Dedifferentiated amniotic fluid mesenchymal stem cell (primary cell): ENCODE data around the gene FOXP1.

Source experiments
- DNase-seq: peaks from one replicate; pipeline ENCODE4 v3.0.0-alpha.2; 2016; ENCODE audit errors: extremely low spot score

Gene FOXP1

DNA sequence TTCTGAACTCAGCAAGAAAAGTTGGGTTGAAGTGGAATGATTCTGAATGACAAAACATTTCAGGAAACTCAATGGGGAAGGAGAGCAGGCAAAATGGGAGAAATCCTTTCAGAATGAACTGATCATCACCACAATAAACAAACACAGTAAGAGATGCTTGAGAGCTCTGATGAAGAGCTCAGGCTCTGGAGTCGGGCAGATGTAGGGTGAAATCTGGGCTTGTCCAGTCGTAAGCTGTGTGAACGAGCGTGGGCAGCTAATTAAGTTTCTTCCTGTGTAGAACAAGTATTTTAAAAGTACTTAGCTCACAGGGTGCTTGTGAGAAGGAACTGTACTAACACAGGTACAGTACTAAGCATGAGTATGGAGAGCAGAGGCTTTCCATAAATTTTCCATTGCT lies 406.2 kb downstream of the FOXP1 start:
- DNase-seq: no peak

DNA sequence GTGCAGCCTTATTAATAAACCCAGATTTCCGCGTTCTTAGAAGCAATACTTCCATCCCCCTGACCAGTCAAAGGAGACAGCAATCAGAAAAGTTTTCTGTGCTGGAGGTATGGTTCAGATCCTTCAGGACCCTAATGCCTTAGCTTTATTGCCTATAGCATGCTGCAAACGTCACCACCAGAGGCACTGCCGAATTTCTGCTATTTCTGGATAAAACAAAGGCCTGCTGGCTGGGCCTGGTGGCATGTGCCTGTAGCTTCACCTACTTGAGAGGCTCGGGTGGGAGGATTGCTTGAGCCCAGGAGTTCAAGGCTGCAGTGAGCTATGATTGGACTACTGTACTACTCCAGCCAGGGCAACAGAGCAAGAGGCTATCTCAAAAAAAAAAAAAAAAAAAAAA lies 407.2 kb downstream of the FOXP1 start:
- no peak for DNase-seq

DNA sequence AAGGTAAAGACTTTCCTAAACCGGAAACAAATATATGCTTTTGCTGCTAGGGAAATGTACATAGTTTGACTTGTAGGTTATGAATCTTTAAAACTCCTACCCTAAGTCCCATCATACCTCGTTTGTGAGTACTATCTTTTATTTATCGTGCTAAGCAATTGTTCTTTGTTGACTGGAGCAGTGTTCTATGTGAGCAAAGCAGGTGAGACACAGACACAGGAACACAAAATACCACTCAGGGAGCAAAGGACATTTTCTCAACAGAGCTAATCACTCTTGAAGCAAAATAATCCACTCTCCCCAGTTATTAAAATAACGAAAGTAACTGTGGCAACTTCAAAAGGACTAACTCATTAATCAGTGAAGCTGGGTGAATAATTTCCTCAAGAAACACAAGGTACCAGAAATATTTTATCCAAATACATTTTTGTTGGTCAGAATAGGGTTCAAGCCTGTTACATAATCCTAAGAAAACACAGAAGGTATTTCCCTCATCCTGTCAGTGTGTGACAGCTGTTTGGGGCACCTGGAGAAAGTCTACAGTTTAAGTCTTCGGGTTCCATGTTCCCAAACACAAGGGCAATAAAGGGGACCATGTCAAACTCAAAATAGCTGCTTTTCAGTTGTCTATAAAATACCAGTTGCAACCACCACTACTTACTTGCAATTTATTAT lies 407.7 kb downstream of the FOXP1 start:
- DNase-seq: no peak

DNA sequence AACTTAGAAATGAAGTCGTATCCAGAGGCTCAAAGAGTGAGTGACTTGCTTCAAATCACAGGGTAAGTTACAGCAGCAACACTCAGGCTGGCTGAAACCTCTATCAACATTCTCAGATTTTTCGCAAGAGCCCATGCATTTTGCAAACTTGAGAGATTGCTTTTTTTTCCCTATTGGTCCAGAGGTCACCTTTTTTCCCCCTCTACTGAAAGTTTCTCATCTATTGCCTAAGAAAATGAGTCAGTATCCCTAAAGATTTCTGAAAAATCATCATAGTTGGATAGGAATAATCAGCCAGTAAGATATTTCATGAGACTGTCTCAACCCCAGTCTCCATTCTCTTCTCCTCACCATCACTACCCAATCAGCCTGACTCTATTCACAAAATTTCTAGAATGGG lies 410.6 kb downstream of the FOXP1 start:
- DNase-seq: peak; percentile 39

DNA sequence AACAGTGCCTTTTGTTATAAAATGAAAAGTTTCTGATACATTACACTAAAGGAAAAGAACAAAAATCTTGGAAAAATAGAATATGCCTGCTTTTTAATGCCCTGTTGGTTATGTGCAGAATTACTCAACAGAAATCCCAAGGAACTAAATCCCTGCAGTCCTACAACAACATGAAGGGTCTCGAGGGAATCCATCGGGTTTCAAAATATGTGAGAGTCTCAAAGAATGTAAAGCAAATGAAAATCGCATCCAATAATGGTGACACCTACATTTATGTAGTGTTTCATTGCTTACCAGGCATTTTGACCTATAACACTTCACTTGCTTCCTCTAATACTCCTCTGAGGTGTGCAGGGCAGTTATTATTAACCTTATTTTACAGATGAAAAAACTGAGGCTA lies 411.3 kb downstream of the FOXP1 start:
- DNase-seq: no peak

DNA sequence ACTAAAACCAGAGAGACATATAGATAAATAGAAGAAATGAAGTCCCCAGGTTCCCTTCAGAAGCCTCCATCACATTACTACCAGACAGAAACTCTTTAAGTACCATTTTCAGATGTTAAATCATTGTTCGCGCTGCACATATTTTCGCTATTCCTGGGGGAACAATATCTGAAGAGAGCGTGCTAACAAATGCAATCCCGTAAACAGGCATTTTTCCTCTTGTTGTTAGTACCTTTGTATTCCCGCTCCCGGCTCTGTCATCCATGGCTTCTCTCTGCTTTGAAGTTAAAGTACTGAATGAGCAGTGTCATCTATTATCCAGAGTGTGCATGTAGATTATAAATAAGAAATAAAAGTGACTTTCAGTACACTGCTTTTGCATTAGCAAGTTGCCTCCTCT lies 412.3 kb downstream of the FOXP1 start:
- no peak for DNase-seq

DNA sequence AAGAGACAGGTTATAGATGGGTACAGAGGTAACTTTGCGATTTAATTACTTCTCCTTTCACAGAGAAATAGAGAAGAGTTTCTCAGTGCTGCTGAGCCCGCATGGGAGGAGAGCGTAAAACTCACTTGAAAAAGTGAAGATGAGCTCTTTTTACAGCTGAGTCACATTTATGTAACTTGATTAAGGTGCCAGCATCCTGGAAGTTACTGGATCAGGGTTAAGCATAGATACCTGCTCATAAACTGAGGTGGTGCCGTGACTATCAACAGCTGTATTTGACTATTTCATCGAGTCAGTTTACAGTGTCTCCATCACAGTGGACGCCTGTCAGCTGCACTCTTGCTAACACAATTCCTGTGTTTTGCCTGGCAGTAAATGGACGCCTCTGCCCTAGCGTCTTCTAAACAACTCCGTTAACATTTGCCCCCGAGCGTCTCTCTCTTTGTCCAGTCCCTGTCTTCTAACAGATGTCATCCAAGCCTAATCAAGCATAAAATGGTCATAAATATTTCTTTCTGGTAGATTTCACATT lies 414.6 kb downstream of the FOXP1 start:
- no peak for DNase-seq

DNA sequence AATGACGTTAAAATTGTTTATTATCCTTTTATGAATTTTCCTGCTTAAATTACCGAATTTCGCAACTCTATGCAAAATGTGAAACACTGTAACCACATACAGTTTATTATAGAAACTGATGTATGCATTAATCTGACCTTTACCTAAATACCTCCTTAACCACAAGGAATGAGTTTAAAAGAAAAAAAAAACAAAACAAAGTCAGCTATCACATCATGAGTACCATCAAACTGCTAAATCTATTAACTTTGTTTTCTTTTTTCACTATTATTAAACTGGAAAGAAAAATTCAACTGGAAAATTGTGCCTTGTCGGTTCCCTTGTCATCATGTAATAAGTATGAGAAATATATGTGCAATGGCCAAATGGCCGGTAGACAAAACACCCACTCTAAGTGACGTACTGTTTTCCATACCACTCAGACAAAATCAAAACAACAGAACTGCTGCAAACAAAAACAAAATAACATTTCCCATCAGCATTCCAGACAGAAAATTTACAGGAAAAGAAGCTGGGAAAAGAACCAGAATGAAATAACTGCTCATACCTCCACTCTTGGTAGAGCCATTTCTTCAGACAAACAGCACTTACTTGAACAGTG lies 415.3 kb downstream of the FOXP1 start:
- peak; percentile 81 for DNase-seq

DNA sequence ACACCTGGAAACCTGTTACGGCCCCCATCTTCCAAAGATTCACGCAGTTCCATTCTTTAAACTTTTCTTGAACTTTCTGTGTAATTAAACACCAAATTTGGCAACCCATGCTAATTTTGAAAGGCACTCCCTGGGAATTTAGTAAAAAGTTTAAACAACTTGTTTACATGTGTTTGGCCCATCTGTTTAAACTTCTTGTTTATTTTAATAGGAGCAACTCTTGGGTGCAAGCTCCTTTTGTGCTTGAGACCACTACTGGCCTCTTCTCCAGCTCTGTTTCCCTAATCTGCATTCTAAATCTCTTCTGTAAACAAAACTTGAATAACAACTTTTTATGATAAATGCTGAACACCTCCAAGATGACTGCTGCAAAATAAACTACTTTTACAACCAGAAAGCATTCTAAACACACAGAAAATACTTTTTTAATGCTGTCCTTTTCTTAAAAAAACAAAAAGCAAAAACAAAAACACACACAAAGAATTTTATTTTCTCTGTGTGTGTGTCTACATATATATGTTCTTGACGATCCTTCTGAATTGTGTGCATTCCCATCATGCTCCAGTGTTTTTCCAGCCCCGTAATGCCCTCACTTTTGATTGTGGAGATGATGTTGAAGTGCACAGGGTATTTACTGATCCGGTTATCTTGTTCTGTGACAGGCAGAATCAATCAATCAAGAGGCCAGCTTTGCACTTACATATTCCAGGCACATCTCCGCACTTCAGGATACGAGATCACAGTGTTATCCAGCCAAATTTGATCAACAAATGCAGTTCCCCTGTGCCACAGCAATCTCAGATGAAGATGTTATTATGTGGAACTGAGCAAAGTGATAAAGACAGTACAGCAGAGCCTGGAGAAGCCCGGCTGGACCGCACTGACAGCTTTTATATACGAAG lies 416.9 kb downstream of the FOXP1 start:
- DNase-seq: no peak

DNA sequence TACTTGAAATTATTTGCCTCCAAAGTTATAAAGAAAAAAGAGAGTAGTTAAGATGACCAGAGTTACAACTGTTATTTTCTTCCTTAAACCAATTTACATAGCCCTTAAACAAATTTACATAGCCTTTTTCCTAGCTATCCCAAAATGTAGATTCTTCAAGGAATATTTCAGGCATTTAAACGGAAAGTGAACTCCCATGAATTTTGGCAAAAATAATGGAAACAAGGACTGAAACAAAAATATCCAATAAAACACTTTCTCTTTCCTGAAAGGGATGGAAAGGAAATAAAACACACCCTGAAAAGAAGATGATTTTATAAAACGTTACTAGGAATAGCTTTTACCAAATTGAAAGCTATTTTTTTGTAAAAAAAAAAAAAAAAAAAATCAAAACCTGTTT lies 418.6 kb downstream of the FOXP1 start:
- no peak for DNase-seq

DNA sequence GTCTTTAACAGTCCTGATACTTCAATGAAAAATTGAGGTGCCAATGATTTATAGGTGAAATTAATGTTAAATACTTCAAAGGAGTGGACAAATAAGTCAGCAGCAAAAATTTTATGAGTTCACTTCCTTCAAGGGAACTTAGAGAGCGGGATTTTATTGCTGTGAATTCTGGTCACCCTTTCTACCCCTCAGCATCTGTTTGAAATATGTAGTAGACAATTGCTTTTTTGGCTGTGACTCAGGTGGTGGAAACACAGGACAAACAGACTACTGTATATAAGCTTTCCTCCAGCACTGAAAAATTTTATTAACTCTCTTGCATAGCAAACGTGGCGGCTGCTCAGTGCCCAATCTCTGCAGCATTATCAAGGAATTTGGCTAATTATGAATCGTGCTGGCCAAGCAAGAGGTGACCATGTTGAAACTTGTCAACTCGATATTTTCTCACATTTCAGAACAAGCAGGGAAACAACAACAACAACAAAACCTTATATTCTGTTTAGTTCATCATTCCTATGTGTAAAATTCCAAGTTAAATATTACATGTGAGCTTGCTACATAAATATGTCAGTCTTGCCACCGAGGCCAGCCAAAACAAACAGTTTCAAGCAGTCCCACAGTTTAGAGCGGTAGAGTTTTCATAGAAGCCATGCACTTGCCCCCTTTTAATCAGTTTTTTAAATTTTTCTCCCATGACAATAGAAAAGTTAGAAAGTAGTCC lies 420.2 kb downstream of the FOXP1 start:
- DNase-seq: no peak

DNA sequence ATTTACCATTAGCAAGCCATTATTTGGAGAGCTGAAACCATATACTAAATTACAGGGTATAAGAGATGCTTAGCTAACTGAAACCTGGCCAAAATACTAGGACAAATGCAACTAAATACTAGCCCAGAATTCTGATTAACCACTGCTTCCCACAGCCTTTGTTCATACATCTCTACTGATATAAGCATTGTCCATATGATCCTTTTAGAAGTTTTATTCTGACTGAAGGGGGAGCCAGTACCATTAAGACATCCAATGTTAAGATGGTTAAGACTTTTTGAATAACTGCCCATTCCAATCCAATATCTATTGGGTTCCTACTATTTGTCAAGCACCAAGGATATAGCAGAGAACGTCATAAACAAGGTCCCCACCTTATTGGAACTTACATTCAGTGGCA lies 421.3 kb downstream of the FOXP1 start:
- DNase-seq: no peak

DNA sequence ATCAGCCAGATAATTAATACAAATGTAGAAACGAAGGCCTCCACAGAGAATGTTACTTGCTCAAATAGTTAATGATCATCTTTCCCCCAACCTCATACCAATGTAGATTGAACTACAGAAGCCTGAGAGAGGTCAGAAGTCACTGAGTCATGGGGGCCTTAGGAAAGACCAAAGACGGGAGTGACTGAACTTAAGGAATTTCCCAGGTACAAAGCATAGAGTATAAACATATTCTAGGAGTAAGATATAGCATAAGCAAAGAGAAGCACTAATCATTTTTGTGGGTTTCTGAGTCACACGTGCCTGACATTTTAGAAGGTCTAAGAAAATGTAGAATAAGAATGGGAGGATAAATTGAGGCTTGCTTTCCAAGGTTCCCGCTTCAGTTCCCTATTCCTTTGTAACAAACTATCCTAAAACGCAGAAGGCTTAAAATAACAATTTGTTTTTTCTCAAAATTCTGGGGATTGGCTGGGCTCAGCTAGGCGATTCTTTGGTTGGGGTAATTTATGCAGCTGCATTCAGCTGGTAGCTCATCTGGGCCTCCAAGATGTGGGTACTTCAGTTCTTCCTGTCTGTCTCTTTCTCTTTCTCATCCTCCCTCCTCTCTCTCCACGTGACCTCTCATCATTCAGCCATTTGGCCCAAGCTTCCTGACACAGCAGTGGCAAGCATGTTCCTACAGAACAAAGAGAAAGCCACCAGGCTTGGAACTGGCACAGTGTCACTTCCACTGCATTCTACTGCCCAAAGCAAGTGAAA lies 422.6 kb downstream of the FOXP1 start:
- DNase-seq: no peak

DNA sequence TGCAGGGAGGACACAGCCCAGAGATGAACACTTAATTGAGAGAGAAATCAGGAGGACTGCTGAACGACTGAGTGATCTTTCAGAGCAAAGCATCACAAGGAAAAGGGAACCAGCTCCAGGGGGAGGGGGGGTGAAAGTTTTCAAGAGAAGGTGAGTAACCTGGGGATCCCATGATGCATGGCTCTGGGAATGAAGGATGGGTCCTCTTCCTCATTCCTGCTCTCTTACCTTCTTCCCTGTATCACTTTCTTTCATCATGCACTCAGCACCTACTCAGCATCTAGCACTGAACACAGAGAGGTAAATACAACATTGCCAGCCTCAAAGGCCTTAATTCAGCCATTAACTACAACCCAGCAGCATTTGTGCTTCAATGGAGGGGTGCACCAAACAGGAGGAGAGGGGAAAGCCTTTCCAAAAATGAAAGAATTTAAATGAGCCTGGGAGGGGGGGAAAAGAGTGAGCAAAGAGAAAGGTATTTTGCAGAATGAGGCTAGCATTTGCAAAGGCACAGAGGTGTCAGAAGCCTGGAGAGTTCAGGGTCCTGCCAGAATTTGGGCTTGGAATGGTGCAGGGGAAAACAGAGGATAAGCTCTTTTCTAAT lies 427.4 kb downstream of the FOXP1 start:
- no peak for DNase-seq

DNA sequence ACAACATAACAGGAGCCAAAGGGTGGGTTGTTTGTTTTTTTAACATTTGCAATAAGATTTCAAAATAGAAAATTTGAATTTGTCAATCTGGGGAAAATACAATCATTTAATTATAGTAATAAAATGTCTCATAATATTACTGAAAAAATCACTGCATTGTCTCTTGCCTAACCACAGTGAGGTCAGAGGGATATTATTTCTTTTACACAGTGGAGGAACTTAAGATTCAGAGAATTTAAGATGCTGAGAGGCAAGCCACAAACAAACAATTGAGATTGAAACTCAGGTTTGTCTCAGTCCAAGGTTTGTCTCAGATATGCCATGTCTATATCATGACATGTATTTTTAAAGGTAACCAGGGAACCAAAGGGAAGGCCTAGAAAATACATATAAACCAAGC lies 428.7 kb downstream of the FOXP1 start:
- DNase-seq: no peak

DNA sequence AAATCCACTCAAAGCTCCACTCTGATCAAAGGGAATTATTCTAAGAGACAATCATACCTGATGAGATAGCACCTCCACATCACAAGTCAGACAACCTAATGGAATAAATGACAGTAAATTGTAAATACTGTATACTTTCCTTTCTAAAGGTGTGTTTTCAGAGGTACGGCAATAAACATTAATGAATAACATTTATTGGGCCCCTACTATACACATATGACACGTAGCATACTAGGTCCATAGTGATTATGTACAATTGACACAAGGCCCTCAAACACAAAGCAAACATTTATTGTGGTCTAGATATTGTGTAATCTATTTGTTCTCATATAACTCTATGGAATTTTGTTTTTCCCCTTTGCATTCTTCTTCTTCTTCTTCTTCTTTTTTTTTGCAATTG lies 429.8 kb downstream of the FOXP1 start:
- DNase-seq: no peak

DNA sequence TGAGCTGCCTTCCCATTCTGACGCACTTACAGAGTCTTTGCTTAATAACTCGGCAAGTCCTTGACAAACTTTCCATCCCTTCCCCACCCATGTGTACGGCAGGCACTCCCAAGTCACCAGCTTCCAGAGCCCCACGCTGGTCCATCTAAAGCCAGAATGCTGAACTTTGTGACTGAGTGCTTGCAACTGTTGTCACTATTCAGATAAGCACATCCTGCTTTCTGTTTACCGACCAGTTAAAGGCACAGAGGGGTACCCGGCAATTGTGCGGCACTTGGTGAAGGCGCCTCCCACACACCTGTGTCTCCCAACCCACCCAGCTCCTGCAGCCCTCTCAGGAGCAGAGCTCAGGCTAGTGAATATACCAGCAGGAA lies 430.6 kb downstream of the FOXP1 start:
- DNase-seq: no peak

DNA sequence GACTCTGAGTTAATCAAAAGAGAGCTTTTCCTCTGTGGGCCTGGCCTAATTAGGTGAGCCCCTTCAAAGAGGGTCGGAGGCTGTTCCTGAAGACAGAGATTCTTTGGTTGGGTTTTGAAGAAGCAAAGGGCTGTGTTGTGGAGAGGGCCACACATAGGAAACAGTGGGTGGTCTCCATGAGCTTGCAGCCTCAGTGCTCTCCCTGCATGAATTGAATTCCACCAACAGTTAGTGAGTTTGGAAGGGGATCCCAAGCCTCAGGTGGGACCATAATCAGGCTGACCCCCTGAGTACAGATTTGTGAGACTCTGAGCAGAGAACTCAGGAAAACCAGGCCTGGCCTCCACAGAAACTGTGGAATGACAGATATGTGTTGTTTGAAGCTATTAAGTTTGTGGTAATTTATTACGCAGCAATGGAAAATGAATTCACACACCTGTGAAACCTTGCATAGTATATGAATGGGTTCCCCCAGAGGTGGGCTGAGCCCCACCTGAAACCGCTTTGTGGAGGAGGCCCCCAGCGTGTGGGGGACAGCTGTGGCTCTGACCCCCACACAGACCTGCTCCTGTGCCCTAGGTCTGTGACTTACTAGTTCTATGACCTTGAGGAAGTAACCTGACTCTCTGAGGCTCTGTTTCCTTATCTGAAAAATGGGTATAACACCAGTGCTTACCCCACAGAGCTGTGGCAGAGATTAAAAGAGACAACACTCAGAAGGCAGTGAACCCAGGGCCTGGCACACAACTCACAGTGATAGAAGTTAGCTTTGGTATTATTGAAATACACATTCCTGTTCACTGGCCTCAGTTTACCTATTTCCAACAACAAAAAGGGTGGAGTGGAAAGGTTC lies 431.3 kb downstream of the FOXP1 start:
- no peak for DNase-seq

DNA sequence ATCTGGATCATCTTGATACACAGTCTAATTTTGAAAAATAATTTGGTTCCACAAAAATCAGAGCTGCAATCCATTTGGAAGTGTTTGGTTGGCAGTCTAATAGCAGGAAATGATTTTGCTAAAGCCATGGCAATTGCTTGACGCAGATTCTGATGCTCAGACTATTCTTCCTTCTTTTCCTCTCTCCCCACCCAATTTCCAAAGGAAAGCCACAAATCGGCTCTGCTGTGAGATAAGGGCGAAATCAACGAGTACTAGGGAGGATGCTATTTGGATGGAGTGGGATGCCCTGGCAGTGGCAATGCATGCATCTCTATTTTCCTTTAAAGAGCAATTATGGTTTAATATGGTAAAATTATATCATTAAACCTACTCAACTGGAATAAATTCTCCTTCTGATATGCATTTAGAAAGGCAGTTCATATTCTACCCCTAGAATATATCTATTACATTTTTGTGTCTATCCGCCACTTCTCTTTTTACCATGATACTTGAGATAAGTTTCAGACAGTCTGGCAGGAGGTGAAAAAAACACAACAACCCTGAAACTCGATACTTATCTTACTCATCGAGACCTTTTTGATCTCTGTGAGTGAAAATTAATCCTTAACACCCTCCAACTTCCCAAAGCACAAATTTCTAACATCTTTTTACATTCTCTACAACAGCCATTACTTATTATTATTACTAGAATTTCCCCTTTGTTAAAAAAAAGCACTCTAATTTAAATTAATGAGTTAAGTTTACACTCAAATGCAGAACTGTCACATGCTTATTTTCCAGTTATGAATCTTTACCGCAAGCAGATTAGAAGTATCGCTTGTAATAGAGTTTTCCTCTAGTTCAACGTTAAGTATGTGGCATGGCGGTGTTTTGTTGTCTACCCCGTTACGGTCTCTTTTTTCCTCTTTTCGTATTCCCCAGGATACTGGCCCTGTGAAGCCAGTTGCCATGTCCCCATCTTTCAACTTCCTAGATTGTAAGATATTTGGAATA lies 433.3 kb downstream of the FOXP1 start:
- DNase-seq: no peak
